ENCODE data around the gene ZBTB20. TPM values are rescaled to one million over a fixed set of nuclear protein-coding genes. Genes with fewer than 3 reads are reported as not detected.

ZBTB20 gene
- total and polyA plus RNA-seq, 4 donors: 0.88 to 83.2 (median 20.4) TPM

DNA sequence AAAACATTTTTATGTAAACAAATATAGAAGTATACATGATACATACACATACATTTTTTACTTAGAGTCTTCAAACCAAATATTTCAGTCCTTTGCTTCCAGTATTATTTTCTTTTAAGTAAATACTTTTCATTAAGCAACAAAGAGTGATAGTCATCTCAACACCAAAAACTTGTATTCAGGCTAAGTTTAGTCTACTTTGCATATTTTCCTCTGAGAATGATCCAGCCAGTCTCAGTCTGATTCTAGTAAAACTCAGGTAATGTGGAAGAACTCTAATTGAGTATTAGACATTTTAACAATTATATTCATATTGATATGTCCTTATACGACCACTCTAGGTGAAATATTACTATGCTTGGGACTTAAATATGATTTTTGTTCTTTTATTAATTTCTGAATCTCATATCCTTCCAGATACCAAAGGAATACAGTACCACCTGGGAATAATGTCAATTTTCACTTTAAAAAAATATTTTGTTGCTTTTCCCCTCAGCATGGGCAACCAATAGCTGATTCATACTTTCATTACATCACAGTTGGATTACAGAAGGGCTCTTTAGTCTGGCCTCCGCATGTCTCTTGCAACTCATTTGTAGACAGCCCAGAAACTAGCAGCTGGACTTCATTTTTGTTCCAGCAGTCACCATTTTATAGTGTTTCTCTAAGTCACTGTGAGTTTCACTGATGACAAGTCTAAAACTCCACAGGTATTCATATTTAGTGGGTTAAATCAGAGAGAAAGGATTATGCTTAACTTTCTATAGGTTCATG, 390.4 kb downstream of the ZBTB20 start:
- 77% methylated on average over 2 of the region's 2 CpGs for WGBS
- TF ChIP-seq TAF1 (conservative IDR thresholded peaks at IDR 0.05): peak; percentile 59
- peak; percentile 31 for TF ChIP-seq YY1 (IDR thresholded peaks at IDR 0.05)
- no peak for TF ChIP-seq SP1 (IDR thresholded peaks at IDR 0.05)
- TF ChIP-seq GABPA (IDR thresholded peaks at IDR 0.05 in 1 of 2, conservative IDR thresholded peaks at IDR 0.05 in 1 of 2): no peak
- TF ChIP-seq RAD21 (IDR thresholded peaks at IDR 0.05): peak in 1 of 2 donors; percentile 9
- Histone ChIP-seq H3K27ac (ENCODE audit: low read depth in 1 of 2, low read length in 2 of 2) (peak overlapping the region in 1 of 2 donors; percentile 41), H3K9ac (ENCODE audit: low read depth in 1 of 2, low read length in 2 of 2) (peak overlapping the region in 1 of 2 donors; percentile 68), H3K36me3 (ENCODE audit: control insufficient read depth in 4 of 4, insufficient read depth in 3 of 4, low read depth in 1 of 4, low read length in 3 of 4) (no peaks in the 10 kb centered on the region), H3K4me1 (ENCODE audit: control insufficient read depth in 4 of 4, insufficient read depth in 4 of 4, low read length in 3 of 4) (peaks cover 5 to 14% (median 8%) of the 10 kb centered on the region in 4 donors), H3K4me3 (ENCODE audit: low read depth in 1 of 3, low read length in 3 of 3) (no peak overlapping the region), H3K9me3 (ENCODE audit: control insufficient read depth in 4 of 4, low read length in 3 of 4) (no peaks in the 10 kb centered on the region), H3K27me3 (ENCODE audit: control insufficient read depth in 4 of 4, insufficient read depth in 4 of 4, low read length in 3 of 4) (no peaks in the 10 kb centered on the region)
- DNase-seq (ENCODE audit: low spot score): no peak

DNA sequence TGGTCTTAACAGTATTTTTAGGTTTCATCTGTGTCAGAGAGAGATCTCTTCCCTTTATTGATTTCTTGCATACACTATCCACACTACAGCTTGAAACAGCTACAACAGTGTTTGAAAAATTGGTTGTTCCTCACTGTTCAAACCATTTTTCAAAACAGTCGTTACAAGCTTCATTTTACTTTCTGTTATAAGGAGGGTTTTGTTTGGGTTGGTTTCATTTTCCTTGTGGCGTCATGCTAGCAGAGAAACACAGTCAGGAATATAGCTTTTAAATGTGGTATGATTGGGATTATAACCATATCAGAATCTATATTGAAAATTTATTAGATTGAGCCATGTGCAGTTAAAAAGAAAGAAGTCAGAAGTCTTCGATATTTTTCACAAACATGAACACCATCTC, 400.6 kb downstream of the ZBTB20 start:
- no peaks in the 10 kb centered on the region for H3K36me3 ChIP-seq (ENCODE audit: control insufficient read depth in 4 of 4, insufficient read depth in 3 of 4, low read depth in 1 of 4, low read length in 3 of 4)
- H3K27me3 ChIP-seq (ENCODE audit: control insufficient read depth in 4 of 4, insufficient read depth in 4 of 4, low read length in 3 of 4): no peaks in the 10 kb centered on the region
- H3K9ac ChIP-seq (ENCODE audit: low read depth in 1 of 2, low read length in 2 of 2): peak overlapping the region; percentile 60 to 73
- H3K9me3 ChIP-seq (ENCODE audit: control insufficient read depth in 4 of 4, low read length in 3 of 4): no peaks in the 10 kb centered on the region
- WGBS: 12% methylated on average over 3 of the region's 3 CpGs
- peak overlapping the region; percentile 26 to 51 (median 44) for H3K4me3 ChIP-seq (ENCODE audit: low read depth in 1 of 3, low read length in 3 of 3)
- no peak for DNase-seq (ENCODE audit: low spot score)
- H3K27ac ChIP-seq (ENCODE audit: low read depth in 1 of 2, low read length in 2 of 2): peak overlapping the region; percentile 77 to 91
- no peak for TF ChIP-seq RXRA (IDR thresholded peaks at IDR 0.05)
- TF ChIP-seq TAF1 (conservative IDR thresholded peaks at IDR 0.05): no peak
- TF ChIP-seq EGR1 (IDR thresholded peaks at IDR 0.05; ENCODE audit: low read depth in 2 of 2): no peak
- peaks cover 5 to 18% (median 13%) of the 10 kb centered on the region in 4 donors for H3K4me1 ChIP-seq (ENCODE audit: control insufficient read depth in 4 of 4, insufficient read depth in 4 of 4, low read length in 3 of 4)

- H3K27ac ChIP-seq (ENCODE audit: low read depth in 1 of 2, low read length in 2 of 2): peak overlapping the region; percentile 77 to 91
- H3K36me3 ChIP-seq (ENCODE audit: control insufficient read depth in 4 of 4, insufficient read depth in 3 of 4, low read depth in 1 of 4, low read length in 3 of 4): no peaks in the 10 kb centered on the region
- DNase-seq (ENCODE audit: low spot score): no peak
- H3K9ac ChIP-seq (ENCODE audit: low read depth in 1 of 2, low read length in 2 of 2): peak overlapping the region; percentile 73
- peak overlapping the region in 2 of 3 donors; percentile 44 to 50 for H3K4me3 ChIP-seq (ENCODE audit: low read depth in 1 of 3, low read length in 3 of 3)
- H3K4me1 ChIP-seq (ENCODE audit: control insufficient read depth in 4 of 4, insufficient read depth in 4 of 4, low read length in 3 of 4): peaks cover 5 to 16% (median 13%) of the 10 kb centered on the region in 4 donors
- H3K27me3 ChIP-seq (ENCODE audit: control insufficient read depth in 4 of 4, insufficient read depth in 4 of 4, low read length in 3 of 4): no peaks in the 10 kb centered on the region
- H3K9me3 ChIP-seq (ENCODE audit: control insufficient read depth in 4 of 4, low read length in 3 of 4): no peaks in the 10 kb centered on the region
- 30% methylated on average over 5 of the region's 5 CpGs for WGBS
- TF ChIP-seq RAD21 (IDR thresholded peaks at IDR 0.05) (peak; percentile 50 to 54), TAF1 (conservative IDR thresholded peaks at IDR 0.05) (peak; percentile 85), REST (IDR thresholded peaks at IDR 0.05) (peak; percentile 90), EGR1 (IDR thresholded peaks at IDR 0.05; ENCODE audit: low read depth in 2 of 2) (no peak), HNF4G (IDR thresholded peaks at IDR 0.05) (no peak), CTCF (IDR thresholded peaks at IDR 0.05; ENCODE audit: low read depth, low read length, missing input control) (no peak), NR2F2 (IDR thresholded peaks at IDR 0.05) (no peak), JUND (IDR thresholded peaks at IDR 0.05) (peak; percentile 69 to 85), HNF4A (conservative IDR thresholded peaks at IDR 0.05) (peak; percentile 60 to 72), FOXA2 (IDR thresholded peaks at IDR 0.05) (peak; percentile 55), MAX (IDR thresholded peaks at IDR 0.05) (peak; percentile 79), YY1 (IDR thresholded peaks at IDR 0.05) (peak; percentile 63), RXRA (IDR thresholded peaks at IDR 0.05) (peak; percentile 63 to 68), SP1 (IDR thresholded peaks at IDR 0.05) (peak; percentile 61), FOXA1 (IDR thresholded peaks at IDR 0.05) (no peak)
- TF ChIP-seq, protein P1, sequence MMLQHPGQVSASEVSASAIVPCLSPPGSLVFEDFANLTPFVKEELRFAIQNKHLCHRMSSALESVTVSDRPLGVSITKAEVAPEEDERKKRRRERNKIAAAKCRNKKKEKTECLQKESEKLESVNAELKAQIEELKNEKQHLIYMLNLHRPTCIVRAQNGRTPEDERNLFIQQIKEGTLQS (IDR thresholded peaks at IDR 0.05): peak; percentile 20
Observed at GRCh38 chr3:114745322-114746240, 401.5 kb downstream of the ZBTB20 start.

Measured in liver (tissue), 9 donors.